Neuronal stem cell (in vitro differentiated cells): ENCODE results near the gene SLC26A9.

Experiments
- DNase-seq: peaks from one replicate; pipeline ENCODE4 v3.0.0-alpha.2; 2013; ENCODE audit warnings: low spot score
- H2AFZ ChIP-seq: one replicate; pipeline ENCODE4 v1.6.1; 2013; ENCODE audit warnings: mild to moderate bottlenecking, low read length, inconsistent platforms
- H2AK5ac ChIP-seq: 2 replicates; pipeline ENCODE4 v1.6.1; 2013; ENCODE audit warnings: low read depth, mild to moderate bottlenecking, inconsistent platforms, low read length, moderate library complexity, mixed read lengths
- H2BK120ac ChIP-seq: 2 replicates; pipeline ENCODE4 v1.6.1; 2013; ENCODE audit warnings: low read depth, mild to moderate bottlenecking, inconsistent platforms, low read length, moderate library complexity, mixed read lengths
- H2BK12ac ChIP-seq: one replicate; pipeline ENCODE4 v1.6.1; 2013; ENCODE audit warnings: low read length, inconsistent platforms
- H2BK15ac ChIP-seq: 2 replicates; pipeline ENCODE4 v1.6.1; 2013; ENCODE audit warnings: mild to moderate bottlenecking, low read length, inconsistent platforms, mixed read lengths
- H2BK5ac ChIP-seq: one replicate; pipeline ENCODE4 v1.6.1; 2013; ENCODE audit warnings: inconsistent platforms, mild to moderate bottlenecking, low read length, moderate library complexity
- H3K14ac ChIP-seq: one replicate; pipeline ENCODE4 v1.6.1; 2013; ENCODE audit warnings: low read length, inconsistent platforms
- H3K18ac ChIP-seq: 2 replicates; pipeline ENCODE4 v1.6.1; 2013; ENCODE audit warnings: low read length, inconsistent platforms
- H3K23ac ChIP-seq: 2 replicates; pipeline ENCODE4 v1.6.1; 2013; ENCODE audit warnings: low read depth, mild to moderate bottlenecking, mixed read lengths, low read length, inconsistent platforms; ENCODE audit not compliant: poor library complexity
- H3K27ac ChIP-seq: replicated peaks from 3 replicates; pipeline ENCODE4 v1.5.1; 2013; ENCODE audit warnings: low read length, inconsistent platforms
- H3K27me3 ChIP-seq, 3 experiments: 2 replicates each; pipeline ENCODE4 v1.6.1; 2013; ENCODE audit warnings: low read length in 3 of 3, mild to moderate bottlenecking in 2 of 3, inconsistent platforms in 1 of 3, low read depth in 1 of 3, mixed read lengths in 1 of 3, moderate library complexity in 1 of 3; ENCODE audit not compliant: control insufficient read depth in 3 of 3, insufficient read depth in 3 of 3
- H3K36me3 ChIP-seq, 2 donors: replicated peaks in 1 of 2; 2 replicates each; pipeline ENCODE4 v1.6.1; 2013; ENCODE audit warnings: low read length in 2 of 2; ENCODE audit not compliant: control insufficient read depth in 2 of 2, insufficient read depth in 2 of 2
- H3K4ac ChIP-seq: 2 replicates; pipeline ENCODE4 v1.6.1; 2013; ENCODE audit warnings: inconsistent platforms, mild to moderate bottlenecking, low read length, moderate library complexity
- H3K4me1 ChIP-seq, 2 donors: 1 replicate in 1 of 2; 2 replicates in 1 of 2; pipeline ENCODE4 v1.6.1; 2013; ENCODE audit warnings: low read length in 2 of 2, low read depth in 1 of 2; ENCODE audit not compliant: control insufficient read depth in 2 of 2, insufficient read depth in 1 of 2
- H3K4me2 ChIP-seq: one replicate; pipeline ENCODE4 v1.6.1; 2013; ENCODE audit warnings: mild to moderate bottlenecking, low read length, inconsistent platforms; ENCODE audit not compliant: insufficient read depth, poor library complexity, severe bottlenecking
- H3K4me3 ChIP-seq, 2 donors: 2 replicates each; pipeline ENCODE4 v1.5.1; 2013; ENCODE audit warnings: low read length in 2 of 2, mild to moderate bottlenecking in 2 of 2, inconsistent platforms in 1 of 2, moderate library complexity in 1 of 2
- H3K79me1 ChIP-seq: one replicate; pipeline ENCODE4 v1.6.1; 2013; ENCODE audit warnings: low read depth, mild to moderate bottlenecking, inconsistent platforms, low read length, moderate library complexity
- H3K9ac ChIP-seq: one replicate; pipeline ENCODE4 v1.6.1; 2013; ENCODE audit warnings: mild to moderate bottlenecking, low read depth, low read length, inconsistent platforms; ENCODE audit not compliant: poor library complexity
- H3K9me3 ChIP-seq, 2 donors: replicated peaks in 1 of 2; 2 replicates each; pipeline versions ENCODE3 to v1.6.1; 2013; ENCODE audit warnings: low read length in 2 of 2, mild to moderate bottlenecking in 2 of 2, inconsistent platforms in 1 of 2, low read depth in 1 of 2, mixed read lengths in 1 of 2, moderate library complexity in 1 of 2; ENCODE audit not compliant: control insufficient read depth in 2 of 2, insufficient read depth in 1 of 2
- H4K8ac ChIP-seq: one replicate; pipeline ENCODE4 v1.6.1; 2013; ENCODE audit warnings: low read depth, mild to moderate bottlenecking, inconsistent platforms, low read length, moderate library complexity
- H4K91ac ChIP-seq: one replicate; pipeline ENCODE4 v1.6.1; 2013; ENCODE audit warnings: low read length, low read depth, mild to moderate bottlenecking, inconsistent platforms; ENCODE audit not compliant: poor library complexity
- WGBS, 2 donors: extraction: QIAGEN DNeasy Blood & Tissue Kit; methylation state at CpG; one replicate each; pipeline ENCODE4 v1.1.7; 2013; ENCODE audit warnings: missing lambda C conversion rate in 2 of 2, mixed read lengths in 1 of 2; ENCODE audit not compliant: insufficient read length in 2 of 2, insufficient replicate concordance in 1 of 2; ENCODE audit errors: extremely low coverage in 2 of 2; 5-methylcytosine and 5-hydroxymethylcytosine counted together

SLC26A9 gene

GRCh38 chr1:205870236-205870635 lies 73.0 kb downstream of the SLC26A9 start:
- H3K27me3 ChIP-seq: no peaks in the 10 kb centered on the region
- no peak overlapping the region for H4K8ac ChIP-seq
- no peak overlapping the region for H3K18ac ChIP-seq
- H3K27ac ChIP-seq: no peak overlapping the region
- no peak overlapping the region for H3K4ac ChIP-seq
- H2AFZ ChIP-seq: no peak overlapping the region
- no peak overlapping the region for H2BK5ac ChIP-seq
- H2BK15ac ChIP-seq: no peak overlapping the region
- no peak overlapping the region for H3K4me3 ChIP-seq
- H3K79me1 ChIP-seq: no peaks in the 10 kb centered on the region
- no peak overlapping the region for H3K9ac ChIP-seq
- H3K4me2 ChIP-seq: no peak overlapping the region
- no peak overlapping the region for H3K14ac ChIP-seq
- H3K9me3 ChIP-seq: no peaks in the 10 kb centered on the region
- H3K36me3 ChIP-seq: no peaks in the 10 kb centered on the region
- H2AK5ac ChIP-seq: no peak overlapping the region
- no peak overlapping the region for H2BK120ac ChIP-seq
- WGBS, 2 donors: no CpG with 5 or more reads among the region's 2 CpGs
- no peak overlapping the region for H3K23ac ChIP-seq
- H2BK12ac ChIP-seq: no peak overlapping the region
- no peak overlapping the region for H4K91ac ChIP-seq
- DNase-seq: no peak
- H3K4me1 ChIP-seq: no peaks in the 10 kb centered on the region
